HUDEP-2 (cell line): ENCODE data around the gene MX2.
"Not testable (repeated sequence)": the region's sequence is repeated elsewhere in the genome, so short reads cannot be mapped to it uniquely, and the experiment has no call there.

Source experiments
- DNase-seq, 76 experiments: peaks; one replicate each; lab custom pipeline; 2025; ENCODE audit not compliant: unreplicated experiment in 76 of 76; lab: John Stamatoyannopoulos, UW

Gene MX2

DNA sequence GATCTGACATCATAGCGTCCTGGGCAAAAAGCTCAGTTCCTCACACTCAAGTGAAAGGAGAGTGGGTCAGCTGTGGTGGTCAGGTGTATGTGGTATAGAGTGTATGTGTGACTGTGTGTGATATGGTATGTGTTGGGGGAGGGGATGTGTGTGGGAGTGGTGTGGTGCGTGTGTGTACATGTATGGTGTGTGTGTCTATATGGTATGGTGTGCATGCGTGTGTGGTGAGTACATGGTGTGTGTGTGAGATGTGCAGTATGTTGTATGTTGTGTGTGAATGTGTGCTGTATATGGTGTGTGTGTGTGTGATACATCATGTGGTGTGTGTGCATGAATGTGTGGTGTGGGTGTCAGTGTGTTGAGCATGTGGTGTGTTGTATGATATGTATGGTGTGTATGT is 24.3 kb upstream of the MX2 start:
- DNase-seq, result no peak

GRCh38 chr21:41338455-41338854 is 23.4 kb upstream of the MX2 start:
- no peak for DNase-seq

DNA sequence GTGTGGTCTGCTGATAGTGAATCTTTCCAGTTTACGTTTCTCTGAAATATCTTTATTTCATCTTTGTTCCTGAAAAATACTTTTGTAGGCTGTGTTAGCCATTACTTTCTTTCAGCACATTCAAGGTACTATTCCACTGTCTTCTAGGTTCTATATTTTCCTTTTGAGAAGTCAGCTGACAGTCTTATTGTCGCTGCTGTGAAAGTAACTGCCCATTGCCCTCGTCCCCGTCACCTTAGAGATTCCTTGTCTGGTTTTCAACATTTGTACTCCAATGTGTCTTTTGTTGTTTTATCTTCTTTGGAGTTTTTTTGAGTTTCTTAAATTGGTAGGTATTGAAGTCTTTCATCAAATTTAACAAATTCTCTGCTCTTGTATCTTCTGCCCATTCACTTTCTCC is 19.8 kb upstream of the MX2 start:
- DNase-seq, result no peak

- DNase-seq, result no peak
Observed at GRCh38 chr21:41344146-41344545, 17.7 kb upstream of the MX2 start.

GRCh38 chr21:41345356-41345755 is 16.5 kb upstream of the MX2 start:
- DNase-seq, result no peak

DNA sequence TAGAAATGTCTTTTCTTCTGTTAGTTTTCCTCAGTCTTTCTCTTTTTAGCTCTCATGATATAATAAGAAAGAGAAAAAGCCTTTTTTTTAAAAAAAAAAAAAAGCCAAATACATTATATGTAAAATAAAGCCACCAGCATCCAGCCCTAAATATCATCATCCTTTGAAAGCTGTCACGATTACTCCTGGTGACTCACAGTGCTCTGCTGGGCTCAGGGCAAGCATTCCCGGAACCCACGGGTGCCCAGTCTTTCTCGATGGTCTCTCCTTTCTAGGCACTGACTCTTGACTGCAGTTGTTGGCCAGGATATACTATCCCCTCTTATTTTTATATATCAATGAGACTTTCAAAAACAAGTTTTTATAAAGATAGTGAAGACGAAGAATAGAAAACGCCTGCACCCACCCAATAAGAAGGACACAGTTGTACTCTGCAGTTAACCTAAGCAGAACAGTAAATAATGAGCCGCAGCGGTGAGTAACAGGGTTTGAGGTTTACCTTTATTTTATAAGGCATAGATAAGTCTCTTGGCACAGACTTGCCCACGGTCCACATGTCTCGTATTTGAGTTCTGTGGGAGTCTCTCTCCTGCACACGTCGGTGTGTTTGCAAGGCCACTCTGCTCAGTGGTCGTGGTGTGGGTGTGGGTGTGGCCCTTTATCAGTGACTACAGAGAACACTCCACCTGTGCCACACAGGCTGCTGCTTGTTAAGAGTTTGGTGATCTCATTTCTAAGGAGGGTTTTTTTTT is 15.7 kb upstream of the MX2 start:
- DNase-seq, result no peak

GRCh38 chr21:41346758-41347157 is 15.1 kb upstream of the MX2 start:
- DNase-seq, result no peak

GRCh38 chr21:41348434-41348833 is 13.4 kb upstream of the MX2 start:
- DNase-seq, result no peak

- no peak for DNase-seq
Observed at GRCh38 chr21:41349126-41349525, 12.7 kb upstream of the MX2 start.

GRCh38 chr21:41349619-41350390 is 12.0 kb upstream of the MX2 start:
- no peak for DNase-seq

DNA sequence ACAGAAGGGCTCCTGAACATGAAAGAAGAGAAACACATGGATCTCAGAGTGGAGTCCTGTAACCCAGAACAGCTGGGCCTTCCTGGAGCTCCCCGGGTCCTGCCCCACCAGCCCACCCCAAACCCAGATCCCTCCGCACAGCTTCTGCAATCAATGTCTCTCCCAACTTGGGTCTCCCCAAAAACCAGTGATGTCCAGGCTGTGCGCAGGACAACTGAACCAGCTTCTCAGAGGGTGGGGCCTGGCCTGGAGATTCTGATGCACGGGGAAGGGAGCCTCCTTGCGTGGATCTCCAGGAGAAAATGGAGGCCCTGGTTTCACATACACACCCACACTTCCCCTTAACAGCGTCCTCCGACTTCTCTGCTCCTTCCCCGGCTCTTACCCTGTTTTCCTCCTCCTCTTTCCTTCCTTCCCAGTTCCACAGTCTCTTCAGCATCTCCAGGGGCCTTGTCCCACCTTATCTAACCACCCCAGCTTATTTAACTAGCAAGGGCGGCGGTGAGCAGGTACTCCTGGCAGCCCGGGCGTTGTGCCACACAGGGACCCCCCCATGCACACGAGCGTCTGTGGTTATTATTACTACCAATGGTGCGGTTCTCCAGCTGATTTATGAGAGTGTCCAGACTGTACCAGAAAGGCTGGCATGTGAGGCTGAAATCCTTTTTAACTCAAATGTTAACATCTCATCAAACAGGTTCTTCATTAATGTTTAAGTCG is 11.2 kb upstream of the MX2 start:
- DNase-seq, result no peak

GRCh38 chr21:41357546-41357945 is 4.3 kb upstream of the MX2 start:
- DNase-seq, result no peak

GRCh38 chr21:41358193-41359166 is 3.3 kb upstream of the MX2 start:
- DNase-seq, result no peak

GRCh38 chr21:41359286-41359685 is 2.5 kb upstream of the MX2 start:
- no peak for DNase-seq

GRCh38 chr21:41359754-41360071 is 2.1 kb upstream of the MX2 start:
- not testable (repeated sequence) for DNase-seq

DNA sequence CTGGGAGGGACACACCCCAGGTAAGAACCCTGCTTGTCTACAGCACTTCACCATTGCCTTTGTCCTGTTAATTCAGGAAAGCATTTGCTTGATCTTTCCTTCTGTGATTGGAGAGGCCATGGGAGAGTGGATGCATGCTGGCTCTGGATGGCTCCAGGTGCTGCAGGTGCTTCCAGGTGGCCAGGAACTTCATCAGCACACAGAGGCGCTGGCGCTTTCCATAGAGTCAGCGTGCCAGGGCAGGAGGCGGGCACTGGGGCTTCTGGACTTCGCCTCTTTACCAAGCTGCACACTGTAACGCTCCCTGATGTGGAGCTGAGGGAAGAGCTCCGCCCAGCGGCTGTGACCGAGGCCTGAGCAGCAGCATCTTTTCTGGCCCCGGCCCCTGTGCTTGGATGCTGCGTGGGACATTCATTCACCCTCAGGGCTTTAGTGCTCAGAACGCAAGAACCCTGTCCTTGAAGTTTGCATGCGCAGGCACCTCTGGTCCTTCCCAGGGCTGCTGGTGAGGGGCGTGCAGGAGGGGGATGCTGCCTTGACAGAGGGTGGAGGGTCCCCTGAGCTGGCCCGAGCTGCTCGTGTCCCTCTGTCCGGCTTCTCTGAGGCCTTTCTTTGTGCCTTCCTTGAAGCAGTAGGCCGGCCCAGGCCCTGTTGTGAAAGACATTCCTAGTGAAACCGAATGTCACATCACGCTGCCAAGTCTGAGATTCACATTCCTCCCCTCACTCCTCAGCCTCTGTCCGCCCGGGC is 1.6 kb upstream of the MX2 start:
- no peak for DNase-seq

DNA sequence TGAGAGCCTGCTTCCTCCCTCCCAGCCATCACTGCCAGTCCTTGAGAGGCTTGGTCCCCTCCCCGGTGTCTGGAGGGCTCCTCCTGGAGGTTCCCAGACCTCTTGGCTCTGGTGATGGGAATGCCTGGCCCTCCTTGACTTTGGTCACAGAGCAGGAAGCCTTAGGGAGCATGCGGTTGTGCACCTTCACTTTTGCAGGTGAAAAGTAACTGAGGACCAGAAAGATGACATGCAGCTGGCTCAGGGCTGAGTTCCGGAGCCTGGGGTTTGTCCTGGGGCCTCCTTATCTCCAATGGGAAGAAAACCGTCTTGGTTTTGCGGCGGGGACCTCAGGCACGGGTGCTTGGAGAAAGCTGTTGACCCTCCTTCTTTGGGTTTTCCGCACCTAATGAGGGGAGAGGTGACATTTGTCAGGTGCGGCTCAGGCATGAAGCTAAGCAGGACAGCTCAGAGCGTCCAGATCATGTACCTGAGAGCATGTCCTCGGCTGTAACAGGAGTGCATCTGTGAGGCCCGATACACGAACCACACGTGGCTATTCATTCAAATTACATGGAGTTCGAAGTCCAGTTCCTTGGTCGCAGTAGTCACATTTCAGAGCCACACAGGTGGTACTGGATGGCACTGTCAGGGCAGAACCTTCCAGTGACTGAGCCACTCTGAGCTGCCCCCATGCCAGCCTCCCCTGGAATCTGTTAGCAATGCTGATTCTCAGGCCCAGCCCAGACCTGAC is 608 bp upstream of the MX2 start:
- no peak for DNase-seq

DNA sequence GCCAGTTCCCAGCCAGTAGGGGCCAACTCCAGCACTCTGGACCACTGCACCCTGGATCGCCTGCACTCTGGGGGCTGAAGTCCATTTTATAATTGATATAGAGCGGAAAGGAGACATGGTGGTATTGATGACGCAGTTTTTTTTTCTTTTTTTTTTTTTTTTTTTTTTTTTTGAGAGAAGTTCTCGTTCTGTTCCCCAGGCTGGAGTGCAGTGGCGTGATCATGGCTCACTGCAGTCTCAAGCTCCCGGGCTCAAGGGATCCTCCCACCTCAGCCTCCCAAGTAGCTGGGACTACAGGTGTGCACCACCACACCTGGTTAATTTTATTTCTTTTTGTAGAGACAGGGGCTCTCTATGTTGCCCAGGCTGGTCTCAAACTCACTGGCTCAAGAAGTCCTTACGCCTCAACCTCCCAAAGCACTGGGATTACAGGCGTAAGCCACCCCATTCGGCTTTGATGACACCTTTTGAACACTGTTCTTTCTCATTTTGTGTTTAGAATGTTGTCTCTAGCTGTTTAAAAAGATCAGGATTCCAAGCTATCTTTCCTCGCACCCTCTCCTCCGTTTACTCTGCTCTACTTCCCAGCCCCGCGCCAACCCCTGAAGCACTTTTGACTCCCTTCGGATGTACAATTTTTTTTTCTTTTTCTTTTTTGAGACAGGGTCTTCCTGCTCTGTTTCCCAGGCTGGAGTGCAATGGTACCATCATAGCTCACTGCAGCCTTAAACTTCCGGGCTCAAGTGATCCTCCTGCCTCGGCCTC is 960 bp downstream of the MX2 start:
- DNase-seq, result no peak
